BLaER1 treated with 17β-estradiol and CSF1 and Interleukin-3, amounts not matched to agents 10 nM and 100 nM (cell line): ENCODE results near the gene ZSCAN16.

ENCODE experiments used
- H3K27ac ChIP-seq, 11 experiments: shearing (Covaris generic); formaldehyde crosslinking; 2 replicates each; pipeline ENCODE4 v1.8.1; 2022
- H3K27me3 ChIP-seq, 11 experiments: shearing (Covaris generic); formaldehyde crosslinking; 2 replicates each; pipeline ENCODE4 v1.8.1; 2022
- H3K36me3 ChIP-seq, 11 experiments: shearing (Covaris generic); formaldehyde crosslinking; 2 replicates each; pipeline ENCODE4 v1.8.1; 2022
- H3K4me1 ChIP-seq, 10 experiments: shearing (Covaris generic); formaldehyde crosslinking; 2 replicates each; pipeline ENCODE4 v1.8.1; 2022
- H3K4me2 ChIP-seq, 11 experiments: shearing (Covaris generic); formaldehyde crosslinking; 2 replicates each; pipeline ENCODE4 v1.8.1; 2022
- H3K4me3 ChIP-seq, 10 experiments: shearing (Covaris generic); formaldehyde crosslinking; 2 replicates each; pipeline ENCODE4 v1.8.1; 2022
- H3K9ac ChIP-seq, 11 experiments: shearing (Covaris generic); formaldehyde crosslinking; 2 replicates each; pipeline ENCODE4 v1.8.1; 2022
- H3K9me3 ChIP-seq, 11 experiments: shearing (Covaris generic); formaldehyde crosslinking; replicated peaks in 1 of 11; 2 replicates each; pipeline ENCODE4 v1.8.1; 2022
- H4K20me1 ChIP-seq, 11 experiments: shearing (Covaris generic); formaldehyde crosslinking; 2 replicates each; pipeline ENCODE4 v1.8.1; 2022
- Cebpa-rat ChIP-seq, 11 experiments: shearing (Covaris generic); IDR thresholded peaks; 2 replicates each; pipeline ENCODE4 v1.8.1; 2022

ZSCAN16 gene

DNA sequence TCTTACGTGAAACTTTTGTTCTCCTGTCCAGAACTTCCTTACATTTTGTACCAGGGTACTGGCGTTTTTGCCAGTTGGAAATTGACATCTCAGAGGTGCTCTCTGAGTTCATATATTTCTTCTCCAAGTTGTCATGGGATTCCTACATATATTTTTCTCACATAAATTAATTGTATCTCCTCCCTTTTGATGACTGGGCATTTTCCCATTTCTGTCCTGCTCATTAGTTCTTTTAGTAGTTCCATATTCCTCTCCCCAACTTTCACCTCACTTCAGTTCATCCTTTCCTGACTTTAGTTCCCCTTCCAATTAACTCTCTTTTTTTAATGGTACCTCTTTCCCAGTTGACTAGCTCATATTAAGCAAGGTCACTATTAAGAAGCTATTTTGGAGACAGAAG lies 28.1 kb downstream of the ZSCAN16 start:
- TF ChIP-seq Cebpa-rat (IDR thresholded peaks at IDR 0.05), result no peak

GRCh38 chr6:28153546-28153945 lies 29.1 kb downstream of the ZSCAN16 start:
- H3K9ac ChIP-seq, result no peak overlapping the region
- H3K36me3 ChIP-seq, result peaks cover 99 to 100% (median 100%) of the 10 kb centered on the region in 11 experiments
- peaks cover 0 to 8% (median 0%) of the 10 kb centered on the region in 11 experiments; a peak in 3 of 22 replicates for H4K20me1 ChIP-seq
- H3K4me1 ChIP-seq, result no peaks in the 10 kb centered on the region
- H3K4me3 ChIP-seq, result peak overlapping the region in 7 of 10 experiments; percentile 1 to 26 (median 23); a peak in 5 of 20 replicates
- H3K9me3 ChIP-seq, result peaks cover 36 to 52% (median 48%) of the 10 kb centered on the region in 11 experiments
- H3K27ac ChIP-seq, result no peak overlapping the region
- no peak for TF ChIP-seq Cebpa-rat (IDR thresholded peaks at IDR 0.05)
- H3K4me2 ChIP-seq, result no peak overlapping the region
- H3K27me3 ChIP-seq, result peaks cover 0 to 5% (median 0%) of the 10 kb centered on the region in 11 experiments; a peak in 1 of 22 replicates

More for the DNA sequence above, 28.1 kb downstream of the ZSCAN16 start:
- no peak overlapping the region for H3K27ac ChIP-seq
- H4K20me1 ChIP-seq, result peaks cover 0 to 8% (median 0%) of the 10 kb centered on the region in 11 experiments; a peak in 6 of 22 replicates
- peaks cover 0 to 6% (median 0%) of the 10 kb centered on the region in 10 experiments; a peak in 5 of 20 replicates for H3K4me1 ChIP-seq
- H3K9me3 ChIP-seq, result peaks cover 36 to 52% (median 48%) of the 10 kb centered on the region in 11 experiments
- H3K4me2 ChIP-seq, result no peak overlapping the region
- H3K9ac ChIP-seq, result no peak overlapping the region
- peaks cover 0 to 5% (median 0%) of the 10 kb centered on the region in 11 experiments; a peak in 1 of 22 replicates for H3K27me3 ChIP-seq
- peaks cover 100% of the 10 kb centered on the region in 11 experiments for H3K36me3 ChIP-seq
- H3K4me3 ChIP-seq, result peak overlapping the region in 2 of 10 experiments; percentile 24 to 26; a peak in 2 of 20 replicates

DNA sequence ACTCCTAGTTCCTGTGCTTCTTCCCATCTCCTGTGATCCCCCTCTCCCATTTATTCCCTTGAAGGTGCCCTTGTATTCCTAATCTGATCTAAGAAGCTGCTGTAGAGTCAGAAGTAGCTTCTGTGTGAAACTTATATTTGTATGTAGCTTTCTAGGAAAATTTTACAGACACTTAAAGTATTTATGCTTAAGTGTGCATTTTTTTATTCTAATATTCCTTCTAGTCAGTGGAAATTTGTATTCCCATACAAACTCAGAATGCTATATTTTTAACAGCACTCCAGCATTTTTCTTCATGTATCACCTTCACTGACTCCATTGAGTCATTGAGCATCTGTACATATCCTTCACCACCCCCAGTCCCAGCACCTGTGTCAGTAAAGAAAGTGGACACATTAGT lies 29.9 kb downstream of the ZSCAN16 start:
- H3K9ac ChIP-seq, result no peak overlapping the region
- peaks cover 36 to 52% (median 48%) of the 10 kb centered on the region in 11 experiments for H3K9me3 ChIP-seq
- H3K4me1 ChIP-seq, result no peaks in the 10 kb centered on the region
- no peak overlapping the region for H3K4me2 ChIP-seq
- no peak overlapping the region for H3K27ac ChIP-seq
- TF ChIP-seq Cebpa-rat (IDR thresholded peaks at IDR 0.05), result no peak
- 0 out of 22 replicates have a peak, but pooled peaks cover 0 to under 1% (median 0%) of the 10 kb centered on the region in 11 experiments for H4K20me1 ChIP-seq
- peaks cover 0 to 5% (median 0%) of the 10 kb centered on the region in 11 experiments; a peak in 1 of 22 replicates for H3K27me3 ChIP-seq
- H3K36me3 ChIP-seq, result peaks cover 97 to 100% (median 99%) of the 10 kb centered on the region in 11 experiments
- no peak overlapping the region for H3K4me3 ChIP-seq

GRCh38 chr6:28158318-28158717 lies 33.9 kb downstream of the ZSCAN16 start:
- no peak overlapping the region for H3K27ac ChIP-seq
- no peak overlapping the region for H3K9ac ChIP-seq
- H3K9me3 ChIP-seq, result peaks cover 18 to 32% (median 23%) of the 10 kb centered on the region in 11 experiments
- H4K20me1 ChIP-seq, result no peaks in the 10 kb centered on the region
- H3K4me2 ChIP-seq, result no peak overlapping the region
- peaks cover 0 to 1% (median 0%) of the 10 kb centered on the region in 11 experiments; a peak in 1 of 22 replicates for H3K27me3 ChIP-seq
- H3K4me1 ChIP-seq, result no peaks in the 10 kb centered on the region; a peak in 1 of 20 replicates
- peaks cover 59 to 80% (median 66%) of the 10 kb centered on the region in 11 experiments for H3K36me3 ChIP-seq
- no peak overlapping the region for H3K4me3 ChIP-seq
- TF ChIP-seq Cebpa-rat (IDR thresholded peaks at IDR 0.05), result peak in 2 of 11 experiments; percentile 39 to 52; a peak in 3 of 22 replicates

DNA sequence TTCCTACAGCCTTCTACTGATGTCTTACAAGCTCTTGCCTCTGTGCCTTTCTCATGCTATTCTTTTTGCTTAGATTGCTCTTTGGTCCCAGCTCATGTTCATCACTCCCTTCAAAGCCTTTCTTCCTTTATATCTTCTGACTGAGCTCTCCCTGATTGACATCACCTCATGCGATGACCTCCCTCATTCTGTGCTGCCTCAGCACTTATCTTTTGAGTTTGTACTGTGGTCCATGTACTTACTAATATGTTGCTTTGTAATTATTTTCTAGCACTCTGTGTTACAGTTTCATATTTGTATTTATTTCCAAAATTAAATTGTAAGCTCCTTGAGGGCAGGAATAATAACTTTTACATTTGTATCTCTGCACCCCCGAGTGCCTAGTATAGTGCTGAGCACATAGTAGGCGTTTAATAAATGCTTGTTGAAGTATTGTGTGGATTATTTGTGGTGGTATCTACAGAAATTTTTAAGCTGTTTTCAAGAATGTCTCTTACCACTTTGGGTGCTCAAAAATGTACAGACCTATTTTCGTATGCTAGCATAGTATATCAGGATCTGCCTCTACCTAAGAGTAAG lies 34.7 kb downstream of the ZSCAN16 start:
- no peak for TF ChIP-seq Cebpa-rat (IDR thresholded peaks at IDR 0.05)
- Histone ChIP-seq H3K36me3 (peaks cover 51 to 72% (median 58%) of the 10 kb centered on the region in 11 experiments), H3K9ac (no peak overlapping the region), H4K20me1 (no peaks in the 10 kb centered on the region), H3K4me2 (no peak overlapping the region), H3K9me3 (peaks cover 10 to 24% (median 15%) of the 10 kb centered on the region in 11 experiments; a peak in 21 of 22 replicates), H3K4me1 (no peaks in the 10 kb centered on the region; a peak in 1 of 20 replicates), H3K27me3 (no peaks in the 10 kb centered on the region), H3K4me3 (no peak overlapping the region), H3K27ac (no peak overlapping the region)

- TF ChIP-seq Cebpa-rat (IDR thresholded peaks at IDR 0.05), result no peak
- H3K27me3 ChIP-seq, result no peaks in the 10 kb centered on the region
- peaks cover 40 to 61% (median 47%) of the 10 kb centered on the region in 11 experiments for H3K36me3 ChIP-seq
- peaks cover 0 to 16% (median 10%) of the 10 kb centered on the region in 11 experiments; a peak in 16 of 22 replicates for H3K9me3 ChIP-seq
- H3K9ac ChIP-seq, result no peak overlapping the region
- H3K4me3 ChIP-seq, result no peak overlapping the region
- H3K27ac ChIP-seq, result no peak overlapping the region
- H3K4me1 ChIP-seq, result no peaks in the 10 kb centered on the region; a peak in 1 of 20 replicates
- H4K20me1 ChIP-seq, result no peaks in the 10 kb centered on the region
- H3K4me2 ChIP-seq, result no peak overlapping the region
These were observed 35.8 kb downstream of the ZSCAN16 start for GRCh38 chr6:28160233-28160632.

DNA sequence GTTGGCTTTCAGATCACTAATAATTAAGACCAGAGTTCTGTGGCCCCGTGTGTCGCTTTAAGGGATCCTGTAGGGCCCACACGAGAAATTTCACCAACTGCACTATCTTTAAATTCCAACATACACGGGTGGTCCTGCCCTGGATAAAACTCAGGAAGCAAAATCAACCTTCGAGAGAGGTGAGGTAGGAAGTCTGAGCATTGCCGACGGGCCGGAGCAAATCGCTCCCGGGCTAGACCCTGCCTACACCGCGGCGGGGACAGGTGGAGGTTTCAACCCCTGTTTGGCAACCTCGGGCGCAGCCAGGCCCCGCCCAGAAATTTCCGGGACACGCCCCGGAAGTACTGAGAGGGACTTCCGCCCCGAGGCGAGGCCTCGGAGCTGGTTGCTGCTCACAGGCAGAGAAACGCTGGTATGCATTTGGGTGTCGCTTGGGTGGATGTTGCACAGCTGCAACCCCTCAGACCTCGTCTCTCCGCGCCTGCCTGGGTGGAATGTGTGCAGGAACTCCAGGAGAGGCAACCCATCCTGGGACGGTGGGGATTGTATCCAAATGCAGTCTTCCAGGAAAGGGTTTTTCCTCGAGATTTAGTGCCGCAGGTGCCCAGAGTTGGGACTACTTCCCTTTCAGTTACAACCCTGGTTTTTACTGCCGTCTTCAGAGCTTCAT lies 37.1 kb downstream of the ZSCAN16 start:
- H3K9me3 ChIP-seq, result peaks cover 0 to 16% (median 10%) of the 10 kb centered on the region in 11 experiments; a peak in 17 of 22 replicates
- no peak overlapping the region for H3K9ac ChIP-seq
- no peaks in the 10 kb centered on the region for H3K27me3 ChIP-seq
- H3K36me3 ChIP-seq, result peaks cover 27 to 54% (median 34%) of the 10 kb centered on the region in 11 experiments
- no peaks in the 10 kb centered on the region; a peak in 1 of 20 replicates for H3K4me1 ChIP-seq
- H3K4me2 ChIP-seq, result peak overlapping the region in 4 of 11 experiments; percentile 19 to 26 (median 22); a peak in 5 of 22 replicates
- H3K4me3 ChIP-seq, result peak overlapping the region in 1 of 10 experiments; percentile 30; a peak in 1 of 20 replicates
- H4K20me1 ChIP-seq, result no peaks in the 10 kb centered on the region
- TF ChIP-seq Cebpa-rat (IDR thresholded peaks at IDR 0.05), result no peak
- no peak overlapping the region for H3K27ac ChIP-seq

DNA sequence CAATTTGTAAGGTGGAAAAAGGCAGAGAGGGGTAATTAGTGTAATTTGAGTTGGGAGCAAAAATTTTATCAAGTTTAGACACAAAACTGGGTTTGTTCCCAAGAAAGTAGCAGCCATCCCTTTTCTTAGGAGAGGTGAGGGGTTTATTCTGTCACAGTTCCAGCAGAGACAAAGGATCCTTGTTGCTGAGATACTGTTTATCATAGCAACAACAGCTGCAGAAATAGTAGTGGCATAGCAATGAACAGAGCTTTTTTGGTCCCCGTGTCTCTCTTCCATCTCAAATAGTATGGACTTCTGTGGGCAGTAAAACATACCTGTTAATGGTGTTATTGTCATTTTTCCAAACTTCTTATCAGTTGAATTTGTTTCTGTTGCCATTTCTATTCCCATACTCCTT lies 41.2 kb downstream of the ZSCAN16 start:
- Histone ChIP-seq H3K27me3 (no peaks in the 10 kb centered on the region), H3K27ac (no peak overlapping the region), H3K4me2 (no peak overlapping the region), H3K9me3 (peaks cover 0 to 20% (median 10%) of the 10 kb centered on the region in 11 experiments; a peak in 17 of 22 replicates), H4K20me1 (no peaks in the 10 kb centered on the region), H3K9ac (no peak overlapping the region), H3K36me3 (peaks cover 0 to 20% (median 3%) of the 10 kb centered on the region in 11 experiments; a peak in 8 of 22 replicates), H3K4me1 (no peaks in the 10 kb centered on the region; a peak in 1 of 20 replicates), H3K4me3 (no peak overlapping the region)
- TF ChIP-seq Cebpa-rat (IDR thresholded peaks at IDR 0.05), result no peak

- Histone ChIP-seq H3K27ac (no peak overlapping the region), H3K27me3 (no peaks in the 10 kb centered on the region), H4K20me1 (no peaks in the 10 kb centered on the region), H3K4me1 (no peaks in the 10 kb centered on the region), H3K4me2 (no peak overlapping the region), H3K4me3 (no peak overlapping the region), H3K9ac (no peak overlapping the region), H3K9me3 (peaks cover 0 to 9% (median 0%) of the 10 kb centered on the region in 11 experiments; a peak in 3 of 22 replicates), H3K36me3 (peaks cover 0 to 9% (median 0%) of the 10 kb centered on the region in 11 experiments; a peak in 8 of 22 replicates)
- TF ChIP-seq Cebpa-rat (IDR thresholded peaks at IDR 0.05), result no peak
These were observed 42.7 kb downstream of the ZSCAN16 start for GRCh38 chr6:28167068-28167467.
